HepG2 (cell line): ENCODE results near the gene PIK3R5. TPM values are rescaled to one million over a fixed set of nuclear protein-coding genes. Genes with fewer than 3 reads are reported as not detected.

Source experiments
- ATAC-seq: fragments of 200-7000 bp; cut with Tn5 transposase; 3 replicates; pipeline ENCODE4 v1.9.1; 2020; ENCODE audit warnings: mild to moderate bottlenecking, moderate library complexity
- BruUV-seq: library from RNA; stranded (reverse); fragments of 400-500 nt; replicated peaks from 2 replicates; lab custom pipeline; 2021; lab: Mats Ljungman, UMichigan
- CTCF ChIA-PET: fragments of 300-600 bp; formaldehyde crosslinking; extraction: SDS; loops from one replicate; lab custom pipeline; 2021; ENCODE audit warnings: low total read pairs, inconsistent platforms, low intra/inter-chr PET ratio; lab: Yijun Ruan, JAX
- POLR2A ChIA-PET: fragments of 350-600 bp; sonication (Branson Sonifier 250); formaldehyde crosslinking; loops from one replicate; lab custom pipeline; 2020; ENCODE audit warnings: antibody characterized with exemption, inconsistent platforms; lab: Yijun Ruan, JAX
- DNase-seq: peaks from one replicate; pipeline ENCODE4 v3.0.0-alpha.2; 2015; ENCODE audit warnings: low spot score
- FAIRE-seq: peaks from 3 replicates; lab custom pipeline; 2011; peaks lifted over from hg19 to GRCh38; lab: Jason Lieb, UNC
- H2AFZ ChIP-seq: one replicate; pipeline ENCODE4 v1.6.1; 2011; ENCODE audit warnings: low read length, inconsistent platforms
- H3K27ac ChIP-seq: fragments of 300-600 bp; 3 replicates; pipeline ENCODE4 v1.8.0; 2011; ENCODE audit warnings: mixed run types, mild to moderate bottlenecking, mixed read lengths, low read length, inconsistent platforms; ENCODE audit not compliant: insufficient read depth; ENCODE audit errors: extremely low read length
- H3K27me3 ChIP-seq, 2 experiments: fragments of 200-600 bp in 1 of 2; 2 replicates in 1 of 2; 3 replicates in 1 of 2; pipeline versions ENCODE4 v1.6.0 to v1.8.0; 2011; ENCODE audit warnings: low read length in 2 of 2, mild to moderate bottlenecking in 2 of 2, moderate library complexity in 2 of 2, inconsistent platforms in 1 of 2; ENCODE audit not compliant: insufficient read depth in 2 of 2, control insufficient read depth in 1 of 2
- H3K36me3 ChIP-seq, 2 experiments: fragments of 200-600 bp in 1 of 2; replicated peaks in 1 of 2; 2 replicates in 1 of 2; 3 replicates in 1 of 2; pipeline versions ENCODE4 v1.5.1 to v1.8.0; 2011; ENCODE audit warnings: low read length in 2 of 2, inconsistent platforms in 1 of 2; ENCODE audit not compliant: insufficient read depth in 2 of 2, control insufficient read depth in 1 of 2
- H3K4me1 ChIP-seq: 2 replicates; pipeline ENCODE4 v1.5.1; 2012; ENCODE audit warnings: low read length, inconsistent platforms; ENCODE audit not compliant: insufficient read depth
- H3K4me2 ChIP-seq: 2 replicates; pipeline ENCODE4 v1.6.0; 2011; ENCODE audit warnings: low read depth, low read length, inconsistent platforms
- H3K4me3 ChIP-seq, 3 experiments: fragments of 200-600 bp in 1 of 3; sonication (generic), shearing (Covaris generic) in 1 of 3; replicated peaks in 1 of 3; 2 replicates each; pipeline ENCODE4 v1.5.1; 2011 to 2016; ENCODE audit warnings: low read length in 3 of 3, inconsistent platforms in 2 of 3, low read depth in 2 of 3, mild to moderate bottlenecking in 2 of 3, control low read depth in 1 of 3, mixed read lengths in 1 of 3; ENCODE audit not compliant: insufficient read depth in 1 of 3
- H3K79me2 ChIP-seq: one replicate; pipeline ENCODE4 v1.6.1; 2011; ENCODE audit warnings: low read length, inconsistent platforms; ENCODE audit not compliant: insufficient read depth
- H3K9ac ChIP-seq: 2 replicates; pipeline ENCODE4 v1.6.0; 2011; ENCODE audit warnings: mild to moderate bottlenecking, low read depth, low read length, inconsistent platforms; ENCODE audit not compliant: insufficient read depth
- H3K9me3 ChIP-seq: 2 replicates; pipeline ENCODE4 v1.5.1; 2012; ENCODE audit warnings: mild to moderate bottlenecking, low read length
- H4K20me1 ChIP-seq: 2 replicates; pipeline ENCODE4 v1.6.0; 2011; ENCODE audit warnings: inconsistent platforms, mild to moderate bottlenecking, low read length, moderate library complexity; ENCODE audit not compliant: insufficient read depth
- CERS6 ChIP-seq: sonication (generic); formaldehyde crosslinking; IDR thresholded peaks from 2 replicates; pipeline ENCODE4 v1.5.0; 2020; ENCODE audit warnings: missing genetic modification reagents
- HNF4A ChIP-seq: sonication (generic); formaldehyde crosslinking; IDR thresholded peaks from 2 replicates; pipeline ENCODE4 v1.4.0; 2020; ENCODE audit warnings: missing genetic modification reagents
- KDM1A ChIP-seq: IDR thresholded peaks from 2 replicates; pipeline ENCODE4 v1.6.1; 2016; ENCODE audit warnings: missing compliant biosample characterization
- MAFF ChIP-seq: IDR thresholded peaks from 2 replicates; pipeline ENCODE4 v1.6.1; 2011; ENCODE audit warnings: low read depth, low read length, improper control_type of control experiment
- MEF2D ChIP-seq: sonication (generic); formaldehyde crosslinking; IDR thresholded peaks from 2 replicates; pipeline ENCODE4 v1.5.1; 2020; ENCODE audit warnings: mild to moderate bottlenecking, missing genetic modification reagents
- MTA1 ChIP-seq: sonication (generic); formaldehyde crosslinking; IDR thresholded peaks from 2 replicates; pipeline ENCODE4 v1.4.0; 2020; ENCODE audit warnings: missing genetic modification reagents, mild to moderate bottlenecking, borderline replicate concordance
- PAXIP1 ChIP-seq: sonication (generic); formaldehyde crosslinking; conservative IDR thresholded peaks from 2 replicates; pipeline ENCODE4 v1.4.0; 2020; ENCODE audit warnings: mild to moderate bottlenecking, missing genetic modification reagents, moderate library complexity
- SOX6 ChIP-seq, 2 experiments: fragments of 450-650 bp in 1 of 2; sonication (generic) in 1 of 2; formaldehyde crosslinking in 1 of 2; IDR thresholded peaks; 2 replicates each; pipeline versions ENCODE4 v1.4.0 to v1.6.1; 2017 to 2020; ENCODE audit warnings: antibody characterized with exemption in 1 of 2, mild to moderate bottlenecking in 1 of 2, missing genetic modification reagents in 1 of 2
- TFDP1 ChIP-seq: IDR thresholded peaks from 2 replicates; pipeline ENCODE4 v1.6.1; 2016; ENCODE audit warnings: missing compliant biosample characterization, missing genetic modification reagents, borderline replicate concordance
- TOPORS ChIP-seq: sonication (generic); formaldehyde crosslinking; IDR thresholded peaks from 2 replicates; pipeline ENCODE4 v1.8.0; 2023; ENCODE audit warnings: mild to moderate bottlenecking, missing genetic modification reagents
- ZNF138 ChIP-seq: sonication (generic); formaldehyde crosslinking; IDR thresholded peaks from 2 replicates; pipeline ENCODE4 v1.5.0; 2020; ENCODE audit warnings: mild to moderate bottlenecking, low read depth, missing genetic modification reagents
- ZNF562 ChIP-seq: sonication (generic); formaldehyde crosslinking; IDR thresholded peaks from 2 replicates; pipeline ENCODE4 v1.8.0; 2022; ENCODE audit warnings: missing genetic modification reagents, borderline replicate concordance
- ZNF678 ChIP-seq: sonication (generic); formaldehyde crosslinking; IDR thresholded peaks from 2 replicates; pipeline ENCODE4 v1.4.0; 2020; ENCODE audit warnings: mild to moderate bottlenecking, missing genetic modification reagents
- ZNF780A ChIP-seq: sonication (generic); formaldehyde crosslinking; IDR thresholded peaks from 2 replicates; pipeline ENCODE4 v1.8.0; 2022; ENCODE audit warnings: mild to moderate bottlenecking, missing genetic modification reagents, moderate library complexity
- WGBS: methylation state at CpG from one replicate; pipeline ENCODE4 v1.1.6; 2017; ENCODE audit warnings: low lambda C conversion rate; 5-methylcytosine and 5-hydroxymethylcytosine counted together
- in situ Hi-C: cut with HindIII; loops from 2 replicates; pipeline ENCODE4 v1.10.0; 2017; ENCODE audit warnings: low pct_unique_long_range_greater_than_20kb; ENCODE audit not compliant: extremely low pct_ligation_motif_present
- intact Hi-C: fragments of 100-400 bp; cut with micrococcal nuclease; formaldehyde crosslinking; loops from one replicate; pipeline ENCODE4 v1.10.0; 2022; ENCODE audit not compliant: unreplicated experiment
- polyA plus RNA-seq, 8 experiments: library from polyadenylated mRNA; depleted of rRNA in 3 of 8; stranded (reverse) in 7 of 8; unstranded in 1 of 8; fragments of >200 nt; fragmentation: Illumina TruSeq in 4 of 8; extraction: Trizol in 4 of 8; gene quantifications; 2 replicates each; pipeline versions ENCODE4 v1.2.1 to v1.2.3, GENCODE V29; 2011 to 2016; ENCODE audit warnings: low read depth in 4 of 8, missing spikeins in 1 of 8, mixed read lengths in 1 of 8; ENCODE audit not compliant: insufficient read depth in 1 of 8
- total RNA-seq, 5 experiments: library from RNA; depleted of rRNA; stranded (reverse); fragments of >200 nt; fragmentation: Illumina TruSeq; extraction: Trizol; gene quantifications; 2 replicates each; pipeline ENCODE4 v1.2.3, GENCODE V29; 2016; ENCODE audit warnings: low read depth in 1 of 5

Gene PIK3R5
- total and polyA plus RNA-seq, 2 of the 13 experiments (the other 11 are each of a cell fraction or from before 2014, with no cell fraction given): not detected

GRCh38 chr17:8948462-8948861, 17.0 kb downstream of the PIK3R5 start:
- BruUV-seq: no TSS peak
- Histone ChIP-seq H3K79me2 (no peaks in the 10 kb centered on the region), H2AFZ (no peak overlapping the region), H3K4me2 (no peak overlapping the region), H3K9me3 (no peaks in the 10 kb centered on the region), H3K9ac (no peak overlapping the region)
- POLR2A ChIA-PET: no interaction called here
- in situ Hi-C loops: no loop called here
- no peak for FAIRE-seq
- TF ChIP-seq TFDP1 (CRISPR knock-in tag): no peak
- TF ChIP-seq ZNF138 (CRISPR knock-in tag): no peak
- no peak for TF ChIP-seq HNF4A (CRISPR knock-in tag)
- TF ChIP-seq TOPORS: no peak
- TF ChIP-seq KDM1A: no peak
- no peak for TF ChIP-seq MEF2D
- TF ChIP-seq CERS6: no peak
- no peak for TF ChIP-seq MTA1 (CRISPR knock-in tag)
- TF ChIP-seq ZNF780A (CRISPR knock-in tag): no peak
- TF ChIP-seq ZNF678 (CRISPR knock-in tag): no peak
- TF ChIP-seq MAFF: no peak
- no peak for TF ChIP-seq PAXIP1 (CRISPR knock-in tag)
- no peak for TF ChIP-seq SOX6 (IDR thresholded peaks at IDR 0.05)
- TF ChIP-seq SOX6 (CRISPR knock-in tag; IDR thresholded peaks at IDR 0.05): no peak
- no peak for TF ChIP-seq ZNF562 (CRISPR knock-in tag)
- TF ChIP-seq, all 625 proteins: peak for 0
- ATAC-seq (no peak), DNase-seq (no peak)
- CTCF ChIA-PET: no interaction called here
- Histone ChIP-seq H3K4me3 (no peak overlapping the region), H3K27ac (no peak overlapping the region), H3K36me3 (no peaks in the 10 kb centered on the region), H4K20me1 (no peaks in the 10 kb centered on the region), H3K27me3 (peaks cover 2 to 20% of the 10 kb centered on the region in 2 experiments; a peak in 4 of 5 replicates), H3K4me1 (no peaks in the 10 kb centered on the region)
- intact Hi-C loops: no loop called here
- 77% methylated on average over 7 of the region's 7 CpGs for WGBS
